Activated naive CD4-positive, alpha-beta T cell treated with anti-CD3 and anti-CD28 coated beads, Interleukin-2, amount 50 U/mL, for 72 hours (primary cell): ENCODE measurements around the gene POGZ. TPM values are rescaled to one million over a fixed set of nuclear protein-coding genes. Genes with fewer than 3 reads are reported as not detected.

Experiments
- ATAC-seq, 2 donors: fragments of 150-1000 bp; cut with Tn5 transposase; 2 replicates each; pipeline ENCODE4 v1.10.0; 2021; ENCODE audit warnings: mild to moderate bottlenecking in 2 of 2, moderate library complexity in 2 of 2
- DNase-seq, 2 donors: peaks; one replicate each; pipeline ENCODE4 v3.0.0; 2021 to 2022; ENCODE audit warnings: low spot score in 2 of 2
- H3K27ac Mint-ChIP-seq, 2 donors: one replicate each; pipeline ENCODE4 v1.8.0; 2022; ENCODE audit warnings: mild to moderate bottlenecking in 2 of 2, mixed read lengths in 2 of 2
- H3K36me3 Mint-ChIP-seq, 2 donors: one replicate each; pipeline ENCODE4 v1.8.0; 2022; ENCODE audit warnings: mixed read lengths in 2 of 2
- H3K9me3 Mint-ChIP-seq, 2 donors: one replicate each; pipeline ENCODE4 v1.8.0; 2022; ENCODE audit warnings: mixed read lengths in 2 of 2
- total RNA-seq, 2 donors: library from RNA; stranded (reverse); gene quantifications; one replicate each; pipeline ENCODE4 v1.2.3, GENCODE V29; 2022

Gene POGZ
- total RNA-seq, 2 donors from 2014 or later, result 89.5 to 104 TPM

DNA sequence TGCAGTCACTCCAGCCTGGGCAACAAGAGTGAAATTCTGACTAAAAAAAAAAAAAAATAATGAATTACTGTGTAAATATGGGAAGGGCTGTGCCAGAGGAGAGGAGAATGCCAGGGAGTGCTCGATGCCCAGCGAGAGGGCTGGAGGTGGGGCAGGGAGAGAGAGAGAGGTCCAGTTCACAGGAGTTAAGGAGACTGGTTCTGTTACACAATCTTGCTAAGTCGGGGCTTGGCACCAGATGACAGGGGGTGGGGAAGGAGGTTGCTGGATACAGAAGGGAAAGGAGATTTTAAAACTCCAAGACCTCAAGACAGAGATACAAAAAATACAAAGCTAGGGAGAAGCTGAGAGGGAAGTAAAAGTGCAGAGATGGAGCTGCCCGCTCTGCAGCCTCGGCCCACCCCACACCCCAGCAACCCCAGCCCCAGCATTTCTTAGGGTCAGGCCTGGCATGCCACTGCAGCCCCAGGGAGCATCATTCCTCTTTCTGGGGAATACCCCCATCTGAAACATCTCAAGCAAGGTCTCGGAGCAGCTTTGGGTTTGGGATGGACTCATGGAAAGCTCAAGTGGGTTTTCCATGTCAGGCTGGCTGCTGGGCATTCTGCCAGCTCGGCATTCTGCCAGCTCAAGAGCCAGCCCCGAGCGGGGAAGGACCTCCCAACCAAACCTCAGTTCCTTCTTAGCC is 87.8 kb downstream of the POGZ start:
- Mint-ChIP-seq H3K9me3 (no peaks in the 10 kb centered on the region), H3K27ac (peak overlapping the region in 1 of 2 donors; percentile 48), H3K36me3 (no peaks in the 10 kb centered on the region)
- DNase-seq, result no peak
- ATAC-seq, result no peak

GRCh38 chr1:151370211-151370911 is 88.9 kb downstream of the POGZ start:
- no peak for DNase-seq
- Mint-ChIP-seq H3K36me3 (no peaks in the 10 kb centered on the region), H3K9me3 (no peaks in the 10 kb centered on the region), H3K27ac (no peak overlapping the region)
- no peak for ATAC-seq

DNA sequence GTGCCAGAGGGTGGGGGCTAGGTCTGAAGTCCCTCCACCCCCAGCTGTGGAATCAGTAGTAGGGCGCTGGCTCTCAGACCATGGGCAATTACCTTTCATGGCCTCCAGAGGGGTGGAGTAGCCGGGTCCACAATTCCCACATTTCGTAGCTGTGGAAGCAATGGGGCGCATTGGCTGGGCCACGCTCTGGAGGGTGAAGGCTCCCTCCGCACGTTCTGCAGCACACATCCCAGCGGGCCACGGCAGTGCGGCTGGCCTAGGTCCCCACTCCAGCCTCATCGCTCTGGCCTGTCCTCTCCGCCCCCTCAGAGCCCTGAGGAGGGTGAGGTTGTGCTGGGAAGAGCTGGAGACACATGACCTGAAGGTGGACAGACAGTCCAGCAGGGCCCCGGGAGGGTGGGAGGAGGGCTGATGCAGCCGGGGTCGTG is 89.7 kb downstream of the POGZ start:
- H3K9me3 Mint-ChIP-seq, result no peaks in the 10 kb centered on the region

DNA sequence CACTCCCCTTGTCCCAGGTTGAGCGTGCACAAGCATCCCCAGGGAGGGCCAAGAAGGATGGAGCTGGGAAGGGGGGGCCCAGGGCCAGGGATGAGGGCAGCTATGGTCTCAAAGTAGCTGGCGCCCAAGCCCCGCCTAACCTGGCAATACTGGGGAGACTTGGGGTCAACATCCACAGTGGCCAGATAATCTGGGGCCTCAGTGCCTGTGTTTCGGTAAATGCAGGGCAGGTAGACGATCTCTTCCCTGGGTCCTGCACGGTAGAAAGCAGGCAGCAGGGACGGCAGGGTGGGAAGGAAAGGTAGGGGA is 90.0 kb downstream of the POGZ start:
- ATAC-seq (no peak), DNase-seq (no peak)
- Mint-ChIP-seq H3K27ac (no peak overlapping the region), H3K36me3 (no peaks in the 10 kb centered on the region), H3K9me3 (no peaks in the 10 kb centered on the region)

More for the DNA sequence above, 89.7 kb downstream of the POGZ start:
- no peak for DNase-seq
- ATAC-seq, result no peak
- Mint-ChIP-seq H3K36me3 (no peaks in the 10 kb centered on the region), H3K27ac (no peak overlapping the region)

DNA sequence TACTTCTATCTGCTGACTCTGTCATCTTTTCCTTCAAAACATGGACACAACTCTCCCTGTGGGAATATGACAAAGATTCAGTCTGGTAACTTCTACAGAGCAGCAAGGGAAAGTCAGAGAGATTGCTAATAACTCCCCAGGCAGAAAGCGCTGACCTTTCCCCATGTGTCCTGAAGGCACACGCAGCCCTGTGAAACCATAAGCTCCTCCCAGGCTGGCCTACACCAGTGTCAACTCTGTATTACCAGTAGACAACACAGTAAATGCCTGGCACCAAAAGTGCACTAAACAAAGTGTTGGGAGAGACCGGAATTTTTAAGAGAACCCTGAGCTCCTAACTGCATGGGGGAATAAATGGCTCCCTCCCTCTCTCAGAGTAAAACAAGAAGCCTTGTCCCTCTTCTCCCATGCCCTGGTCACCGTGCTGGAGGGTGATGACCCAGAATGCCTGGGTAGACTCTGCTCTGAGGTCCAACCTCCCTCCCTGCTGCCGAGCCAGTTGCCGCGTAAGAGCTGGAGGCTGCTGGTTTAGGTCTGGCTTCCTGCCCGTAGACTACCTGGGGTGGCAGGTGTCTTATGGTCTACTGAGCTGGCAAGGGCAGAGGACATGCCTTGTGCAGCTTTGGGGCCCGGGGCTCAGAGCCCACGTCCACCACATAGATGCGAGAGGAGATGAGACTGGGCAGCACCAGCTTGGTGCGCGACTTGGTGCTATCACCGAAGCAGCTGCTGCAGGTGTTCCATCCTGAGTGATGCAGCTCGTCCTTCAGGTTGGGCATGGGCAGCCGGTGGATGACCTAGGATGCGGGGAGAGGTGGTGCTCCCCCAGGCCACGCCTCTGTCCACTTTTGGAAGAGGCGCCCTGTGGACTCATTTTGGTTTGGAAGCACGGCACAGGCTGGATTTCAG is 90.6 kb downstream of the POGZ start:
- ATAC-seq (no peak), DNase-seq (no peak)
- Mint-ChIP-seq H3K36me3 (peaks cover 0 to 4% of the 10 kb centered on the region in 2 donors), H3K9me3 (peaks cover 0 to 1% of the 10 kb centered on the region in 2 donors), H3K27ac (no peak overlapping the region)

DNA sequence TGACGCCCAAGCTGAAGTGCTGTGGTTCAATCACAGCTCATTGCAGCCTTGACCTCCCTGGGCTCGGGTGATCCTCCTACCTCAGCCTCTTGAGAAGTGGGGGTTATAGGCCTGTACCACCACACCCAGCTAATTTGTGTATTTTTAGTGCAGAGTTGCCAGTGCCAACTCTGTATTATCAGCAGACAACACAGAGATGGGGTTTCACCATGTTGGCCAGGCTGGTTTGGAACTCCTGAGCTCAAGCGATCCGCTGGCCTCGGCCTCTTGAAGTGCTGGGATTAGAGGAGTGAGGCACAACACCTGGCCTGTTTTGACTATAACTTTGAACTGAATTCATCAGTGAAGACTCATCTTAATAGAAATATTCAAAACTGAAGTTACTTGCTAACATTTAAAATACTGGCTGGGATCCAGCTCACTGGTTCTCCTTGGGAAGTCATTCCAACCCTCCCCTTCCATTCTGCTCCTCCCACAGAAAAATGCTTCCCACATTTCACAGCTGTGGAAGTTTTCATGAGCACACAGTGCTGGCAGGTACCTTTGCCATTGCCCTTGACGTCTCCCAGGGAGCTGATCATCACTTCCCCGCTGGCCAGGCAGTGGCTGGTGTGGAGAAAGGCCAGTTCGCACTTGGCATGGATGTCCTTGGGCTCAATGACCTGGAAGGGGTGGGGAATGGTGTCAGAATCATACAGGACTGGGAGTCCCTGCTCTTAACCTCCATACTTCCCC is 91.5 kb downstream of the POGZ start:
- peaks cover 0 to 10% of the 10 kb centered on the region in 2 donors for H3K36me3 Mint-ChIP-seq
- peaks cover 0 to 6% of the 10 kb centered on the region in 2 donors for H3K9me3 Mint-ChIP-seq
- no peak for DNase-seq
- no peak for ATAC-seq
- no peak overlapping the region for H3K27ac Mint-ChIP-seq

GRCh38 chr1:151364996-151365395 is 94.3 kb downstream of the POGZ start:
- ATAC-seq (no peak), DNase-seq (no peak)
- Mint-ChIP-seq H3K27ac (no peak overlapping the region), H3K36me3 (peaks cover 0 to 27% of the 10 kb centered on the region in 2 donors), H3K9me3 (peaks cover 0 to 20% of the 10 kb centered on the region in 2 donors)

GRCh38 chr1:151362308-151363155 is 96.8 kb downstream of the POGZ start:
- DNase-seq (no peak), ATAC-seq (no peak)
- Mint-ChIP-seq H3K9me3 (peaks cover 0 to 20% of the 10 kb centered on the region in 2 donors), H3K27ac (no peak overlapping the region), H3K36me3 (peaks cover 0 to 27% of the 10 kb centered on the region in 2 donors)

DNA sequence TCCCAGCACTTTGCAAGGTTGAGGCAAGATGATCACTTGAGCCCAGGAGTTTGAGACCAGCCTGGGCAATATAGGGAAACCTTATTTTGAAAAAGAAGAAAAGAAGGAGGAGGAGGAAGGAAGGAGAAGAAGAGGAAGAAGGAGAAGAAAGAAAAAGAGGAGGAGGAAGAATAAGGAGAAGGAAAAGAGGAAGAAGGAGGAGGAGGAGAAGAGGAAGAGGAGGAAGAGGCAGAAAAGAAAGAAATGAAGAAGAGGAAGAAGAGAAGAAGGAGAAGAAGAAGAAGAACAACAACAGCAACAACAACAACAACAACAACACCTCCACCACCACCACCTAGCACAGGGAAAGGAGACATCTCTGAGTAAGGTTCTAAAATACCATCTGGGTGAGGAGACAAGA is 97.4 kb downstream of the POGZ start:
- Mint-ChIP-seq H3K36me3 (peaks cover 0 to 27% of the 10 kb centered on the region in 2 donors), H3K27ac (no peak overlapping the region), H3K9me3 (peaks cover 0 to 20% of the 10 kb centered on the region in 2 donors)
- no peak for ATAC-seq
- DNase-seq, result no peak

GRCh38 chr1:151356696-151357095 is 102.6 kb downstream of the POGZ start:
- Mint-ChIP-seq H3K36me3 (peaks cover 0 to 13% of the 10 kb centered on the region in 2 donors), H3K27ac (no peak overlapping the region), H3K9me3 (peaks cover 0 to 9% of the 10 kb centered on the region in 2 donors)
- DNase-seq, result no peak
- ATAC-seq, result no peak

Other genes with a start within 250 kb of the POGZ start
- 100 to 1,000 TPM; 185 to 189 TPM for gene PSMD4, start 204.8 kb downstream of the POGZ start, total RNA-seq
- gene ZNF687, start 177.2 kb downstream of the POGZ start, total RNA-seq, result 10 to 100 TPM; 28.0 to 29.0 TPM
- gene PI4KB, start 132.1 kb downstream of the POGZ start, total RNA-seq, result 10 to 100 TPM; 55.0 to 75.3 TPM
- 10 to 100 TPM; 56.9 to 61.3 TPM for gene RFX5, start 112.2 kb downstream of the POGZ start, total RNA-seq
- gene SELENBP1, start 86.8 kb downstream of the POGZ start, total RNA-seq, result not detected
- gene PSMB4, start 59.9 kb downstream of the POGZ start, total RNA-seq, result 100 to 1,000 TPM; 318 to 462 TPM
- 1 to 10 TPM; 2.6 to 3.2 TPM for gene CGN, start 51.9 kb upstream of the POGZ start, total RNA-seq
- gene TUFT1, start 80.8 kb upstream of the POGZ start, total RNA-seq, result 1 to 10 TPM; 5.1 to 5.6 TPM
- 10 to 100 TPM; 24.3 to 34.4 TPM for gene SNX27, start 152.6 kb upstream of the POGZ start, total RNA-seq